Hepatocyte (in vitro differentiated cells): Measurements from ENCODE around the gene CCDC136. TPM values are rescaled to one million over a fixed set of nuclear protein-coding genes. Genes with fewer than 3 reads are reported as not detected.

Experiments used
- DNase-seq: peaks from one replicate; pipeline ENCODE4 v3.0.0-alpha.2; 2016; ENCODE audit warnings: low spot score
- H2AFZ ChIP-seq: fragments of 200-600 bp; sonication (generic); 2 replicates; pipeline ENCODE4 v1.6.0; 2016; ENCODE audit warnings: antibody characterized with exemption, mild to moderate bottlenecking
- H3K27ac ChIP-seq: fragments of 200-600 bp; sonication (generic); 2 replicates; pipeline ENCODE4 v1.5.1; 2016; ENCODE audit warnings: mild to moderate bottlenecking
- H3K27me3 ChIP-seq: fragments of 200-600 bp; sonication (generic); 2 replicates; pipeline ENCODE4 v1.6.1; 2016
- H3K36me3 ChIP-seq: fragments of 200-600 bp; sonication (generic); replicated peaks from 2 replicates; pipeline ENCODE4 v1.5.1; 2016; ENCODE audit warnings: low read depth; ENCODE audit not compliant: insufficient read depth
- H3K4me1 ChIP-seq: fragments of 200-600 bp; sonication (generic); 2 replicates; pipeline ENCODE4 v1.5.1; 2016; ENCODE audit warnings: mild to moderate bottlenecking, moderate library complexity; ENCODE audit not compliant: insufficient read depth
- H3K4me2 ChIP-seq: fragments of 200-600 bp; sonication (generic); 2 replicates; pipeline ENCODE4 v1.6.0; 2016
- H3K4me3 ChIP-seq: fragments of 200-600 bp; sonication (generic); 2 replicates; pipeline ENCODE4 v1.5.1; 2016; ENCODE audit warnings: mild to moderate bottlenecking
- H3K79me2 ChIP-seq: fragments of 200-600 bp; sonication (generic); 2 replicates; pipeline ENCODE4 v1.6.0; 2017; ENCODE audit warnings: mild to moderate bottlenecking
- H3K9me2 ChIP-seq: fragments of 200-600 bp; sonication (generic); replicated peaks from 2 replicates; pipeline ENCODE4 v1.6.0; 2017; ENCODE audit warnings: mild to moderate bottlenecking; ENCODE audit not compliant: insufficient read depth
- H3K9me3 ChIP-seq: fragments of 200-600 bp; sonication (generic); 2 replicates; pipeline ENCODE4 v1.5.1; 2016; ENCODE audit warnings: low read depth, mild to moderate bottlenecking
- H4K20me1 ChIP-seq: fragments of 200-600 bp; sonication (generic); 2 replicates; pipeline ENCODE4 v1.6.0; 2016; ENCODE audit warnings: mild to moderate bottlenecking; ENCODE audit not compliant: insufficient read depth, poor library complexity, severe bottlenecking
- EZH2 ChIP-seq: fragments of 200-600 bp; sonication (generic); IDR thresholded peaks from 2 replicates; pipeline ENCODE4 v1.6.1; 2016; ENCODE audit warnings: antibody characterized with exemption, mild to moderate bottlenecking, borderline replicate concordance
- EZH2phosphoT487 ChIP-seq: fragments of 200-600 bp; sonication (generic); IDR thresholded peaks from one replicate; pipeline ENCODE4 v1.6.1; 2018; ENCODE audit warnings: antibody characterized with exemption, mild to moderate bottlenecking, low read depth, moderate library complexity; ENCODE audit not compliant: unreplicated experiment, severe bottlenecking
- WGBS: methylation state at CpG from one replicate; pipeline ENCODE4 v1.1.6; 2016; ENCODE audit warnings: low lambda C conversion rate; ENCODE audit errors: missing lambda C conversion rate; 5-methylcytosine and 5-hydroxymethylcytosine counted together
- polyA plus RNA-seq: library from polyadenylated mRNA; unstranded; fragments of >200 nt; fragmentation: Nextera tagmentation; extraction: Ambion mirVana; gene quantifications from 2 replicates; pipeline ENCODE4 v1.2.1, GENCODE V29; 2016
- total RNA-seq: library from RNA; depleted of rRNA; stranded (reverse); fragments of >200 nt; gene quantifications from 2 replicates; pipeline ENCODE4 v1.2.3, GENCODE V29; 2014
- TF ChIP-seq, protein P1 (sequence below): fragments of 200-600 bp; sonication (generic); IDR thresholded peaks from 2 replicates; pipeline ENCODE4 v1.5.1; 2016; ENCODE audit warnings: antibody characterized with exemption, mild to moderate bottlenecking; ENCODE audit not compliant: poor library complexity

Gene CCDC136
- total and polyA plus RNA-seq, 2 experiments from 2014 or later = 3.8 to 5.6 TPM

- Histone ChIP-seq H4K20me1 (no peaks in the 10 kb centered on the region), H3K27me3 (no peaks in the 10 kb centered on the region), H3K4me2 (no peak overlapping the region), H3K79me2 (no peaks in the 10 kb centered on the region), H2AFZ (no peak overlapping the region), H3K36me3 (no peaks in the 10 kb centered on the region), H3K4me1 (no peaks in the 10 kb centered on the region), H3K9me3 (no peaks in the 10 kb centered on the region), H3K9me2 (no peaks in the 10 kb centered on the region), H3K4me3 (no peak overlapping the region), H3K27ac (no peak overlapping the region)
- no peak for TF ChIP-seq EZH2
- TF ChIP-seq, protein P1, sequence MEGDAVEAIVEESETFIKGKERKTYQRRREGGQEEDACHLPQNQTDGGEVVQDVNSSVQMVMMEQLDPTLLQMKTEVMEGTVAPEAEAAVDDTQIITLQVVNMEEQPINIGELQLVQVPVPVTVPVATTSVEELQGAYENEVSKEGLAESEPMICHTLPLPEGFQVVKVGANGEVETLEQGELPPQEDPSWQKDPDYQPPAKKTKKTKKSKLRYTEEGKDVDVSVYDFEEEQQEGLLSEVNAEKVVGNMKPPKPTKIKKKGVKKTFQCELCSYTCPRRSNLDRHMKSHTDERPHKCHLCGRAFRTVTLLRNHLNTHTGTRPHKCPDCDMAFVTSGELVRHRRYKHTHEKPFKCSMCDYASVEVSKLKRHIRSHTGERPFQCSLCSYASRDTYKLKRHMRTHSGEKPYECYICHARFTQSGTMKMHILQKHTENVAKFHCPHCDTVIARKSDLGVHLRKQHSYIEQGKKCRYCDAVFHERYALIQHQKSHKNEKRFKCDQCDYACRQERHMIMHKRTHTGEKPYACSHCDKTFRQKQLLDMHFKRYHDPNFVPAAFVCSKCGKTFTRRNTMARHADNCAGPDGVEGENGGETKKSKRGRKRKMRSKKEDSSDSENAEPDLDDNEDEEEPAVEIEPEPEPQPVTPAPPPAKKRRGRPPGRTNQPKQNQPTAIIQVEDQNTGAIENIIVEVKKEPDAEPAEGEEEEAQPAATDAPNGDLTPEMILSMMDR = no peak
- no peak for TF ChIP-seq EZH2phosphoT487
- DNase-seq = no peak
- 93% methylated on average over 3 of the region's 3 CpGs for WGBS
These were observed 63.8 kb downstream of the CCDC136 start for GRCh38 chr7:128855559-128855958.

- no peaks in the 10 kb centered on the region for H3K9me2 ChIP-seq
- TF ChIP-seq EZH2 (no peak), EZH2phosphoT487 (no peak)
- TF ChIP-seq, protein P1 = no peak
- H3K4me2 ChIP-seq = no peak overlapping the region
- H3K4me3 ChIP-seq = no peak overlapping the region
- no peaks in the 10 kb centered on the region for H3K36me3 ChIP-seq
- H3K27ac ChIP-seq = no peak overlapping the region
- no peaks in the 10 kb centered on the region for H3K4me1 ChIP-seq
- no peak overlapping the region for H2AFZ ChIP-seq
- H4K20me1 ChIP-seq = no peaks in the 10 kb centered on the region
- no peak for DNase-seq
- no peaks in the 10 kb centered on the region for H3K79me2 ChIP-seq
- 97% methylated on average over 16 of the region's 17 CpGs for WGBS
- H3K9me3 ChIP-seq = no peaks in the 10 kb centered on the region
- no peaks in the 10 kb centered on the region for H3K27me3 ChIP-seq
These were observed 64.4 kb downstream of the CCDC136 start for GRCh38 chr7:128856001-128856718.

- Histone ChIP-seq H3K27ac (no peak overlapping the region), H3K4me3 (no peak overlapping the region), H3K9me2 (no peaks in the 10 kb centered on the region), H3K27me3 (no peaks in the 10 kb centered on the region), H3K79me2 (peaks cover 1% of the 10 kb centered on the region), H4K20me1 (peaks cover under 1% of the 10 kb centered on the region), H3K36me3 (no peaks in the 10 kb centered on the region), H2AFZ (no peak overlapping the region), H3K4me2 (no peak overlapping the region), H3K4me1 (peaks cover under 1% of the 10 kb centered on the region), H3K9me3 (no peaks in the 10 kb centered on the region)
- TF ChIP-seq, protein P1 = no peak
- TF ChIP-seq EZH2 (no peak), EZH2phosphoT487 (no peak)
- 93% methylated on average over 18 of the region's 18 CpGs for WGBS
- no peak for DNase-seq
These were observed 66.8 kb downstream of the CCDC136 start for GRCh38 chr7:128858380-128859231.
